IMR-90 (cell line): ENCODE measurements around the gene OTOGL. TPM values are rescaled to one million over a fixed set of nuclear protein-coding genes. Genes with fewer than 3 reads are reported as not detected.

Experiments used
- ATAC-seq: fragments of 200-7000 bp; cut with Tn5 transposase; 2 replicates; pipeline ENCODE4 v1.9.1; 2020; ENCODE audit warnings: low read depth, mild to moderate bottlenecking, moderate library complexity
- BruUV-seq: library from RNA; stranded (reverse); fragments of 400-500 nt; replicated peaks from 2 replicates; lab custom pipeline; 2021; lab: Mats Ljungman, UMichigan
- CTCF ChIA-PET: fragments of 300-600 bp; formaldehyde crosslinking; extraction: SDS; loops from one replicate; lab custom pipeline; 2021; ENCODE audit warnings: antibody characterized with exemption; lab: Yijun Ruan, JAX
- POLR2A ChIA-PET: fragments of 300-600 bp; sonication (Branson Sonifier 250); formaldehyde crosslinking; loops from one replicate; lab custom pipeline; 2022; ENCODE audit warnings: antibody characterized with exemption; ENCODE audit not compliant: unreplicated experiment; lab: Charles Lee
- DNase-seq: peaks from one replicate; pipeline ENCODE4 v3.0.0; 2013
- H2AFZ ChIP-seq: replicated peaks from 2 replicates; pipeline ENCODE3; 2013; ENCODE audit warnings: low read length, mild to moderate bottlenecking; ENCODE audit not compliant: poor library complexity
- H2AK5ac ChIP-seq: 2 replicates; pipeline ENCODE4 v1.6.1; 2013; ENCODE audit warnings: low read depth, low read length, inconsistent platforms
- H2AK9ac ChIP-seq: replicated peaks from 2 replicates; pipeline ENCODE3; 2013; ENCODE audit warnings: mild to moderate bottlenecking, low read depth, low read length, moderate library complexity; ENCODE audit not compliant: poor library complexity
- H2BK120ac ChIP-seq: 2 replicates; pipeline ENCODE4 v1.6.1; 2013; ENCODE audit warnings: low read depth, low read length, inconsistent platforms
- H2BK15ac ChIP-seq: 3 replicates; pipeline ENCODE4 v1.6.1; 2013; ENCODE audit warnings: low read depth, low read length, inconsistent platforms
- H2BK20ac ChIP-seq: 2 replicates; pipeline ENCODE4 v1.6.1; 2013; ENCODE audit warnings: low read depth, mild to moderate bottlenecking, inconsistent platforms, low read length, moderate library complexity
- H2BK5ac ChIP-seq: 2 replicates; pipeline ENCODE4 v1.6.1; 2013; ENCODE audit warnings: mild to moderate bottlenecking, low read depth, low read length, inconsistent platforms; ENCODE audit not compliant: poor library complexity, severe bottlenecking
- H3K14ac ChIP-seq: replicated peaks from 2 replicates; pipeline ENCODE4 v1.6.1; 2013; ENCODE audit warnings: low read depth, low read length, inconsistent platforms
- H3K18ac ChIP-seq: 2 replicates; pipeline ENCODE4 v1.6.1; 2013; ENCODE audit warnings: low read depth, low read length, control low read depth
- H3K23ac ChIP-seq: 2 replicates; pipeline ENCODE4 v1.6.1; 2013; ENCODE audit warnings: low read depth, low read length, inconsistent platforms
- H3K27ac ChIP-seq: 2 replicates; pipeline ENCODE4 v1.5.1; 2013; ENCODE audit warnings: mild to moderate bottlenecking, control low read depth, low read length; ENCODE audit not compliant: insufficient read depth
- H3K27me3 ChIP-seq: 2 replicates; pipeline ENCODE4 v1.6.1; 2013; ENCODE audit warnings: low read length; ENCODE audit not compliant: control insufficient read depth, insufficient read depth
- H3K36me3 ChIP-seq: 2 replicates; pipeline ENCODE4 v1.6.1; 2013; ENCODE audit warnings: low read length, mixed read lengths; ENCODE audit not compliant: control insufficient read depth, insufficient read depth
- H3K4ac ChIP-seq: 2 replicates; pipeline ENCODE4 v1.6.1; 2013; ENCODE audit warnings: low read depth, low read length, inconsistent platforms
- H3K4me1 ChIP-seq: 2 replicates; pipeline ENCODE4 v1.6.1; 2013; ENCODE audit warnings: low read length, mixed read lengths; ENCODE audit not compliant: control insufficient read depth, insufficient read depth
- H3K4me2 ChIP-seq: 2 replicates; pipeline ENCODE4 v1.6.1; 2013; ENCODE audit warnings: low read depth, mild to moderate bottlenecking, control low read depth, low read length, moderate library complexity
- H3K4me3 ChIP-seq: 2 replicates; pipeline ENCODE4 v1.5.1; 2013; ENCODE audit warnings: low read depth, mild to moderate bottlenecking, control low read depth, low read length, moderate library complexity; ENCODE audit not compliant: insufficient read depth
- H3K56ac ChIP-seq: 2 replicates; pipeline ENCODE4 v1.6.1; 2013; ENCODE audit warnings: low read length, inconsistent platforms; ENCODE audit not compliant: insufficient read depth; ENCODE audit errors: extremely low read depth
- H3K79me1 ChIP-seq, 2 experiments: 2 replicates each; pipeline ENCODE4 v1.6.1; 2013; ENCODE audit warnings: low read length in 2 of 2, inconsistent platforms in 1 of 2, low read depth in 1 of 2
- H3K9ac ChIP-seq: 2 replicates; pipeline ENCODE4 v1.6.1; 2013; ENCODE audit warnings: low read depth, low read length, control low read depth
- H3K9me1 ChIP-seq: 2 replicates; pipeline ENCODE4 v1.6.1; 2013; ENCODE audit warnings: low read length, inconsistent platforms; ENCODE audit not compliant: insufficient read depth
- H3K9me3 ChIP-seq: 2 replicates; pipeline ENCODE4 v1.6.1; 2013; ENCODE audit warnings: low read length; ENCODE audit not compliant: control insufficient read depth, insufficient read depth
- H4K20me1 ChIP-seq: 2 replicates; pipeline ENCODE4 v1.6.1; 2013; ENCODE audit warnings: low read length, inconsistent platforms; ENCODE audit not compliant: insufficient read depth
- H4K5ac ChIP-seq: 2 replicates; pipeline ENCODE4 v1.6.1; 2013; ENCODE audit warnings: mild to moderate bottlenecking, low read depth, low read length, control low read depth
- H4K8ac ChIP-seq, 2 experiments: 2 replicates each; pipeline ENCODE4 v1.6.1; 2013; ENCODE audit warnings: low read depth in 2 of 2, low read length in 2 of 2, control low read depth in 1 of 2, inconsistent platforms in 1 of 2
- H4K91ac ChIP-seq: 2 replicates; pipeline ENCODE4 v1.6.1; 2013; ENCODE audit warnings: low read depth, low read length, inconsistent platforms; ENCODE audit not compliant: insufficient read depth
- BHLHE40 ChIP-seq: fragments of 150-350 bp; IDR thresholded peaks from 2 replicates; pipeline ENCODE4 v1.6.1; 2016; ENCODE audit warnings: mild to moderate bottlenecking, low read depth, low read length
- CEBPB ChIP-seq: IDR thresholded peaks from 2 replicates; pipeline ENCODE4 v1.6.1; 2012; ENCODE audit warnings: low read depth, low read length, improper control_type of control experiment
- CHD1 ChIP-seq: IDR thresholded peaks from 2 replicates; pipeline ENCODE4 v1.6.1; 2012; ENCODE audit warnings: low read depth, low read length, improper control_type of control experiment
- MAFK ChIP-seq: IDR thresholded peaks from 2 replicates; pipeline ENCODE4 v1.6.1; 2012; ENCODE audit warnings: low read depth, low read length, improper control_type of control experiment
- NFE2L2 ChIP-seq: fragments of 150-350 bp; IDR thresholded peaks from 2 replicates; pipeline ENCODE4 v1.6.1; 2016; ENCODE audit warnings: low read depth, mild to moderate bottlenecking, low read length
- POLR2A ChIP-seq: IDR thresholded peaks from 2 replicates; pipeline ENCODE4 v1.6.1; 2012; ENCODE audit warnings: mild to moderate bottlenecking, low read depth, low read length
- RCOR1 ChIP-seq: IDR thresholded peaks from 2 replicates; pipeline ENCODE4 v1.6.1; 2012; ENCODE audit warnings: mild to moderate bottlenecking, low read length, improper control_type of control experiment; ENCODE audit not compliant: insufficient replicate concordance
- SMC3 ChIP-seq: fragments of 150-350 bp; IDR thresholded peaks from 2 replicates; pipeline ENCODE4 v1.6.1; 2016; ENCODE audit warnings: low read depth, mild to moderate bottlenecking, antibody characterized with exemption, low read length, moderate library complexity
- dilution Hi-C: fragments of 300-500 bp; cut with HindIII; formaldehyde crosslinking; loops from one replicate; pipeline ENCODE4 v1.14.3; 2018; ENCODE audit warnings: low sequenced_read_pairs; ENCODE audit not compliant: unreplicated experiment
- in situ Hi-C: fragments of 300-500 bp; cut with MboI; formaldehyde crosslinking; loops from 3 replicates; pipeline ENCODE4 v1.14.3; 2019; ENCODE audit warnings: low sequenced_read_pairs, inconsistent platforms, mixed read lengths
- intact Hi-C: fragments of 100-400 bp; cut with micrococcal nuclease; formaldehyde crosslinking; loops from 2 replicates; pipeline ENCODE4 v1.10.0; 2022
- polyA plus RNA-seq, 3 experiments: library from polyadenylated mRNA; depleted of rRNA; stranded (reverse); fragments of >200 nt; gene quantifications; 2 replicates each; pipeline ENCODE4 v1.2.3, GENCODE V29; 2012; ENCODE audit warnings: low replicate concordance in 1 of 3
- total RNA-seq: library from RNA; depleted of rRNA; stranded (reverse); fragments of >200 nt; gene quantifications from 2 replicates; pipeline ENCODE4 v1.2.3, GENCODE V29; 2012
- TF ChIP-seq, protein P1 (sequence below): fragments of 150-350 bp; IDR thresholded peaks from 2 replicates; pipeline ENCODE4 v1.6.1; 2016; ENCODE audit warnings: low read depth, mild to moderate bottlenecking, low read length, moderate library complexity, borderline replicate concordance
- TF ChIP-seq, protein P2 (sequence below): fragments of 150-350 bp; IDR thresholded peaks from 2 replicates; pipeline ENCODE4 v1.6.1; 2017; ENCODE audit warnings: mild to moderate bottlenecking, antibody characterized with exemption, low read length, low read depth

OTOGL gene
- total and polyA plus RNA-seq, 2 of the 4 experiments (the other 2 are of a cell fraction), result 0.10 to 0.18 TPM

DNA sequence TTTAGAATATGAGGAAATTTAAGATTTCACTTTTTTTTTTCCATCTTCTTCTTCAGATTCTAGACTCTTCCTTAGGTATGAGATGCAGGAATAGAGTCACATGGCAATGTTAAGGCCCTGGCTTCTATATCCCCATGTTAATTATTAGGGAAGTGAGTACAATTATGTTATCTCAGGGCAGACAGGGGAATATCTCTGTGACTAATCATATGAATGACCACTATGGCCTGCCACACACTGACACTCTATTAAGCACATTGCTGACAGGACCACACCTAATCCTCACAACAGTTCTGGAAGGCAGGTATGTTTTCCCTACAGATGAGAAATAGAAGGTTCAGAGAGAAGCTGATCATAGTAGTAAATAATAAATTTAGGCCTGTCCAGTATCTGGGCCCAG, 275.3 kb downstream of the OTOGL start:
- Histone ChIP-seq H3K27ac (no peak overlapping the region), H3K14ac (no peak overlapping the region), H4K20me1 (no peaks in the 10 kb centered on the region), H3K4me2 (no peak overlapping the region), H3K9me1 (no peaks in the 10 kb centered on the region), H3K9me3 (no peaks in the 10 kb centered on the region), H3K4ac (no peak overlapping the region), H3K4me1 (no peaks in the 10 kb centered on the region), H2BK5ac (no peak overlapping the region), H2AK9ac (no peak overlapping the region), H4K8ac (no peak overlapping the region), H4K91ac (no peak overlapping the region), H3K23ac (no peak overlapping the region), H3K56ac (no peak overlapping the region), H3K27me3 (no peaks in the 10 kb centered on the region), H3K36me3 (no peaks in the 10 kb centered on the region), H2BK15ac (no peak overlapping the region), H2AK5ac (no peak overlapping the region), H2AFZ (no peak overlapping the region), H2BK20ac (no peak overlapping the region), H3K4me3 (no peak overlapping the region), H3K9ac (no peak overlapping the region), H3K18ac (no peak overlapping the region), H4K5ac (no peak overlapping the region), H2BK120ac (no peak overlapping the region), H3K79me1 (no peaks in the 10 kb centered on the region)
- no peak for ATAC-seq
- in situ Hi-C loops (no loop called here), dilution Hi-C loops (no loop called here), intact Hi-C loops (no loop called here)
- POLR2A ChIA-PET, result no interaction called here
- TF ChIP-seq, protein P1, sequence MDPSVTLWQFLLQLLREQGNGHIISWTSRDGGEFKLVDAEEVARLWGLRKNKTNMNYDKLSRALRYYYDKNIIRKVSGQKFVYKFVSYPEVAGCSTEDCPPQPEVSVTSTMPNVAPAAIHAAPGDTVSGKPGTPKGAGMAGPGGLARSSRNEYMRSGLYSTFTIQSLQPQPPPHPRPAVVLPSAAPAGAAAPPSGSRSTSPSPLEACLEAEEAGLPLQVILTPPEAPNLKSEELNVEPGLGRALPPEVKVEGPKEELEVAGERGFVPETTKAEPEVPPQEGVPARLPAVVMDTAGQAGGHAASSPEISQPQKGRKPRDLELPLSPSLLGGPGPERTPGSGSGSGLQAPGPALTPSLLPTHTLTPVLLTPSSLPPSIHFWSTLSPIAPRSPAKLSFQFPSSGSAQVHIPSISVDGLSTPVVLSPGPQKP, result no peak
- TF ChIP-seq BHLHE40 (no peak), RCOR1 (no peak), CHD1 (no peak), NFE2L2 (no peak), MAFK (no peak), CEBPB (no peak), POLR2A (no peak), SMC3 (no peak)
- TF ChIP-seq, protein P2, sequence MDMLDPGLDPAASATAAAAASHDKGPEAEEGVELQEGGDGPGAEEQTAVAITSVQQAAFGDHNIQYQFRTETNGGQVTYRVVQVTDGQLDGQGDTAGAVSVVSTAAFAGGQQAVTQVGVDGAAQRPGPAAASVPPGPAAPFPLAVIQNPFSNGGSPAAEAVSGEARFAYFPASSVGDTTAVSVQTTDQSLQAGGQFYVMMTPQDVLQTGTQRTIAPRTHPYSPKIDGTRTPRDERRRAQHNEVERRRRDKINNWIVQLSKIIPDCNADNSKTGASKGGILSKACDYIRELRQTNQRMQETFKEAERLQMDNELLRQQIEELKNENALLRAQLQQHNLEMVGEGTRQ, result no peak
- CTCF ChIA-PET, result interaction anchor here (0.6 kb wide), 1 partner anchor 989 kb away, joined by 3 read pairs; no protein-coding TSS in a partner anchor
- no TSS peak for BruUV-seq
- no peak for DNase-seq
